ENCODE measurements around the gene SNAP29.
A peak's percentile ranks its signal among the peaks of the same experiment; 100 is the strongest.

SNAP29 gene

DNA sequence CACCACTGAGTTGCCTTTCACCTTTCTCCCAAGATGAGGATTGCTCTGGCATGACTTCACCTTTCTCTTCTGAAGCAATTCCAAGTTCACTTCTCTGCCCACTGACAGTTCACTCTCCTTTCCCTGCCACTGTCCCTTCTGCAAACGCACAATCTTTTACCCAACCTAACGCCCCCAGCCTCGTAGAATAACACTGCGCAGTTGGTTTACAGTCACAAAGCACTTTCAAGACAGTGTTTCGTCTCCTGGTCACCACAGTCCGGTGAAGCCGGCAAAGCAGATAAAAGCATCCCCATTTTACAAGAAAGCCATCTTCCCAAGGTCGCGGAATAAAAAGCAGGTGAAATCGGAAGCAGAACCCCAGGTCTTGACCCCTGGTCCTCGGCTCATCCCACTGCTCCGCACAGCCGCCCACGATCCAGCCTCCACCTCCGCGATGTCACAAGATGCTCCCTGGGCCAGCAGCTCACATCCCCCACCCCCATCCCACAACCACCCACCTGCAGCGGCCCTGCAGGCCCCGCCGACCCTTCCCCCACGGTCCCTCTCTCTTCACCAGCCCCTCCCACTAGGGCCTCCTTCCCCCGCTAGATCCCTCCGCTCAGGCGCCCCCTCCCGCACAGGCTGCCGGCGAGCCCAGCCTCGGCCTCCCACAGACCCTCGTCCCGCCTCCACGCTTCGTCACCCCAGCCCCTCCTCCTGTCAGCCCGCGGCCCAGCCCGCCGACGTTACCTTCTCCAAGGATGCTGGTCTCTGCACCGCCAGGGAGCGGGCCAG, 781 bp upstream of the SNAP29 start:
- Histone ChIP-seq H3K36me3 (ENCODE audit: control insufficient read depth in 1 of 2, insufficient read depth in 2 of 2, low read depth in 1 of 2, low read length in 2 of 2) (peaks cover 3 to 8% of the 10 kb centered on the region in 2 experiments), H2BK12ac (ENCODE audit: low read length in 2 of 2) (peak overlapping the region; percentile 15 to 69), H3K4me2 (ENCODE audit: low read length, poor library complexity, severe bottlenecking) (peak overlapping the region; percentile 67), H3K79me1 (replicated peaks; ENCODE audit: low read length, poor library complexity, severe bottlenecking) (peaks cover 33% of the 10 kb centered on the region), H3K27ac (ENCODE audit: low read length, poor library complexity, severe bottlenecking) (peak overlapping the region; percentile 63), H3K9me3 (ENCODE audit: control insufficient read depth, low read length) (no peaks in the 10 kb centered on the region), H3K27me3 (ENCODE audit: control insufficient read depth in 1 of 2, insufficient read depth in 1 of 2, low read length in 2 of 2) (no peaks in the 10 kb centered on the region), H3K4me1 (ENCODE audit: control insufficient read depth, insufficient read depth, low read depth, low read length) (peaks cover 10% of the 10 kb centered on the region), H3K23ac (ENCODE audit: low read length in 2 of 2) (no peak overlapping the region), H3K4me3 (ENCODE audit: insufficient read depth in 1 of 2, low read depth in 1 of 2, low read length in 2 of 2) (peak overlapping the region; percentile 82 to 90), H3K14ac (ENCODE audit: low read length in 2 of 2) (no peak overlapping the region), H2BK120ac (ENCODE audit: low read depth, low read length) (peak overlapping the region; percentile 88), H2AK5ac (ENCODE audit: low read length, severe bottlenecking) (no peak overlapping the region), H3K4ac (ENCODE audit: low read depth in 1 of 2, low read length in 2 of 2) (peak overlapping the region in 1 of 2 experiments; percentile 74), H2AFZ (ENCODE audit: low read depth, low read length) (peak overlapping the region; percentile 64), H3K9ac (ENCODE audit: low read length) (peak overlapping the region; percentile 87), H4K91ac (ENCODE audit: low read length) (peak overlapping the region; percentile 61), H2BK15ac (ENCODE audit: low read depth, poor library complexity, severe bottlenecking) (peak overlapping the region; percentile 90), H3K18ac (ENCODE audit: low read depth in 1 of 2, low read length in 2 of 2) (peak overlapping the region; percentile 4 to 84), H4K8ac (ENCODE audit: low read length) (peak overlapping the region; percentile 85), H2BK5ac (ENCODE audit: low read depth, low read length, poor library complexity, severe bottlenecking) (no peak overlapping the region)
- DNase-seq: peak; percentile 91
- 1% methylated on average over 38 of the region's 38 CpGs for WGBS

GRCh38 chr22:20859615-20860014, 808 bp downstream of the SNAP29 start:
- Histone ChIP-seq H3K36me3 (ENCODE audit: control insufficient read depth in 1 of 2, insufficient read depth in 2 of 2, low read depth in 1 of 2, low read length in 2 of 2) (peaks cover 8 to 22% of the 10 kb centered on the region in 2 experiments), H2AK5ac (ENCODE audit: low read length, severe bottlenecking) (no peak overlapping the region), H3K4me1 (ENCODE audit: control insufficient read depth, insufficient read depth, low read depth, low read length) (peaks cover 10% of the 10 kb centered on the region), H2AFZ (ENCODE audit: low read depth, low read length) (no peak overlapping the region), H4K8ac (ENCODE audit: low read length) (no peak overlapping the region), H3K14ac (ENCODE audit: low read length in 2 of 2) (no peak overlapping the region), H4K91ac (ENCODE audit: low read length) (no peak overlapping the region), H2BK15ac (ENCODE audit: low read depth, poor library complexity, severe bottlenecking) (no peak overlapping the region), H2BK12ac (ENCODE audit: low read length in 2 of 2) (no peak overlapping the region), H3K23ac (ENCODE audit: low read length in 2 of 2) (no peak overlapping the region), H3K79me1 (replicated peaks; ENCODE audit: low read length, poor library complexity, severe bottlenecking) (peaks cover 35% of the 10 kb centered on the region), H2BK5ac (ENCODE audit: low read depth, low read length, poor library complexity, severe bottlenecking) (no peak overlapping the region), H3K18ac (ENCODE audit: low read depth in 1 of 2, low read length in 2 of 2) (no peak overlapping the region), H3K27ac (ENCODE audit: low read length, poor library complexity, severe bottlenecking) (no peak overlapping the region), H3K4ac (ENCODE audit: low read depth in 1 of 2, low read length in 2 of 2) (no peak overlapping the region), H3K4me3 (ENCODE audit: insufficient read depth in 1 of 2, low read depth in 1 of 2, low read length in 2 of 2) (peak overlapping the region in 1 of 2 experiments; percentile 82), H3K9me3 (ENCODE audit: control insufficient read depth, low read length) (no peaks in the 10 kb centered on the region), H3K9ac (ENCODE audit: low read length) (peak overlapping the region; percentile 94), H2BK120ac (ENCODE audit: low read depth, low read length) (no peak overlapping the region), H3K27me3 (ENCODE audit: control insufficient read depth in 1 of 2, insufficient read depth in 1 of 2, low read length in 2 of 2) (no peaks in the 10 kb centered on the region), H3K4me2 (ENCODE audit: low read length, poor library complexity, severe bottlenecking) (peak overlapping the region; percentile 53)
- 65% methylated on average over 8 of the region's 8 CpGs for WGBS
- DNase-seq: no peak

DNA sequence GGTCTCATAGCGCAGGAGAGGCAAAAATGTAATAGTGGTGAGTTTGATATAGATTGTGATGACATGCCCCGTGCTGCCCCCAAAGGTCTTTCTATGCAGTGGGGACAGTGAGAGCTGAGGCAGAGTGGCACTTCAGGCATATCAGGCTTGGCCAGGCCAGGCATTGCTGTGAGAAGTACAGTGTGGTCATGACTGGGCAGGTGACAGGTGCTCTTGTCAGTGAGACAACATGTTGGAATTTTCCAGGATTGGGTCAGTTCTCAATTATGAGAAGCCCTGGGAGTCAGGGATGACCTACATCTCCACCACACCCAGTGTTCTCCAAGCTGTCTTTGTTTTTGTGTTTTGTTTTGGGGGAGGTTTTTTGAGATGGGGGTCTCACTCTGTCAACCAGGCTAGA, 3.7 kb downstream of the SNAP29 start:
- Histone ChIP-seq H2AFZ (ENCODE audit: low read depth, low read length) (no peak overlapping the region), H2BK15ac (ENCODE audit: low read depth, poor library complexity, severe bottlenecking) (no peak overlapping the region)
- 98% methylated on average over 2 of the region's 2 CpGs for WGBS

DNA sequence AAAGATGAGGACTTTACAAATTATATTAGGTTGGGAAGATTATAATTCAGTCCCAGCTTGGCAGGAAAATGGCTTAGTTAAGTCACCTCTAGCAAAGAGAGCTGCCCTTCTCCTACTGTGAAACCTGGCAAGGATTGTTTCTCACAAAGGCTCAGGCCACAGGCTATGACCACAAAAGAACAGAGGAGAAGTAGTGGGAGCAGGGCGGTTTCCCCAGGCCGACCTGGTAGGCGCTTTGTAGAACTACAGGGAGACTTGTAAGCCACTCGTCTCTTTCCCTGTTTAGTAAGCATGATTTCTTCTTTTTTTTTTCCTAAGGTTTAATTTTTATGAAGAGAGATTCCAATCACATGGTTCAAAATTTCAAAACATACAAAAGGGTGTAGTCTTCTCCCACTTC, 4.6 kb downstream of the SNAP29 start:
- no peak overlapping the region for H3K14ac ChIP-seq (ENCODE audit: low read length in 2 of 2)
- H4K91ac ChIP-seq (ENCODE audit: low read length): no peak overlapping the region
- H3K4me3 ChIP-seq (ENCODE audit: insufficient read depth in 1 of 2, low read depth in 1 of 2, low read length in 2 of 2): no peak overlapping the region
- H3K9ac ChIP-seq (ENCODE audit: low read length): no peak overlapping the region
- H3K23ac ChIP-seq (ENCODE audit: low read length in 2 of 2): no peak overlapping the region
- H3K4ac ChIP-seq (ENCODE audit: low read depth in 1 of 2, low read length in 2 of 2): no peak overlapping the region
- no peaks in the 10 kb centered on the region for H3K9me3 ChIP-seq (ENCODE audit: control insufficient read depth, low read length)
- H2BK12ac ChIP-seq (ENCODE audit: low read length in 2 of 2): no peak overlapping the region
- no peak overlapping the region for H2AK5ac ChIP-seq (ENCODE audit: low read length, severe bottlenecking)
- H3K18ac ChIP-seq (ENCODE audit: low read depth in 1 of 2, low read length in 2 of 2): no peak overlapping the region
- 96% methylated on average over 3 of the region's 4 CpGs for WGBS
- H2BK120ac ChIP-seq (ENCODE audit: low read depth, low read length): no peak overlapping the region
- no peak for DNase-seq
- no peak overlapping the region for H2BK5ac ChIP-seq (ENCODE audit: low read depth, low read length, poor library complexity, severe bottlenecking)
- peaks cover 52% of the 10 kb centered on the region for H3K79me1 ChIP-seq (replicated peaks; ENCODE audit: low read length, poor library complexity, severe bottlenecking)
- H3K4me2 ChIP-seq (ENCODE audit: low read length, poor library complexity, severe bottlenecking): no peak overlapping the region
- H3K36me3 ChIP-seq (ENCODE audit: control insufficient read depth in 1 of 2, insufficient read depth in 2 of 2, low read depth in 1 of 2, low read length in 2 of 2): peaks cover 14 to 30% of the 10 kb centered on the region in 2 experiments
- H3K27me3 ChIP-seq (ENCODE audit: control insufficient read depth in 1 of 2, insufficient read depth in 1 of 2, low read length in 2 of 2): no peaks in the 10 kb centered on the region
- H4K8ac ChIP-seq (ENCODE audit: low read length): no peak overlapping the region
- no peak overlapping the region for H3K27ac ChIP-seq (ENCODE audit: low read length, poor library complexity, severe bottlenecking)
- H2AFZ ChIP-seq (ENCODE audit: low read depth, low read length): no peak overlapping the region
- H2BK15ac ChIP-seq (ENCODE audit: low read depth, poor library complexity, severe bottlenecking): no peak overlapping the region
- peaks cover 14% of the 10 kb centered on the region for H3K4me1 ChIP-seq (ENCODE audit: control insufficient read depth, insufficient read depth, low read depth, low read length)

More for the DNA sequence above, 3.7 kb downstream of the SNAP29 start:
- Histone ChIP-seq H3K4me3 (ENCODE audit: insufficient read depth in 1 of 2, low read depth in 1 of 2, low read length in 2 of 2) (no peak overlapping the region), H3K9me3 (ENCODE audit: control insufficient read depth, low read length) (no peaks in the 10 kb centered on the region), H4K8ac (ENCODE audit: low read length) (no peak overlapping the region), H3K14ac (ENCODE audit: low read length in 2 of 2) (no peak overlapping the region), H3K4ac (ENCODE audit: low read depth in 1 of 2, low read length in 2 of 2) (no peak overlapping the region), H3K27ac (ENCODE audit: low read length, poor library complexity, severe bottlenecking) (no peak overlapping the region), H3K27me3 (ENCODE audit: control insufficient read depth in 1 of 2, insufficient read depth in 1 of 2, low read length in 2 of 2) (no peaks in the 10 kb centered on the region), H3K4me2 (ENCODE audit: low read length, poor library complexity, severe bottlenecking) (no peak overlapping the region), H2BK5ac (ENCODE audit: low read depth, low read length, poor library complexity, severe bottlenecking) (no peak overlapping the region), H2AK5ac (ENCODE audit: low read length, severe bottlenecking) (no peak overlapping the region), H4K91ac (ENCODE audit: low read length) (no peak overlapping the region), H3K23ac (ENCODE audit: low read length in 2 of 2) (no peak overlapping the region), H3K9ac (ENCODE audit: low read length) (no peak overlapping the region), H3K4me1 (ENCODE audit: control insufficient read depth, insufficient read depth, low read depth, low read length) (peaks cover 14% of the 10 kb centered on the region), H3K18ac (ENCODE audit: low read depth in 1 of 2, low read length in 2 of 2) (no peak overlapping the region), H3K79me1 (replicated peaks; ENCODE audit: low read length, poor library complexity, severe bottlenecking) (peaks cover 49% of the 10 kb centered on the region), H3K36me3 (ENCODE audit: control insufficient read depth in 1 of 2, insufficient read depth in 2 of 2, low read depth in 1 of 2, low read length in 2 of 2) (peaks cover 14 to 30% of the 10 kb centered on the region in 2 experiments), H2BK120ac (ENCODE audit: low read depth, low read length) (no peak overlapping the region), H2BK12ac (ENCODE audit: low read length in 2 of 2) (no peak overlapping the region)
- no peak for DNase-seq
